Endodermal cell (in vitro differentiated cells): Measurements from ENCODE around the gene MGP. TPM values are rescaled to one million over a fixed set of nuclear protein-coding genes. Genes with fewer than 3 reads are reported as not detected.

Experiments used
- DNase-seq: peaks from one replicate; pipeline ENCODE4 v3.0.0-alpha.2; 2017
- H3K27ac ChIP-seq: 2 replicates; pipeline ENCODE4 v1.5.1; 2013; ENCODE audit warnings: mild to moderate bottlenecking, low read depth, low read length, moderate library complexity
- H3K27me3 ChIP-seq: 2 replicates; pipeline ENCODE4 v1.6.1; 2013; ENCODE audit warnings: mild to moderate bottlenecking, low read length, moderate library complexity; ENCODE audit not compliant: insufficient read depth, control insufficient read depth, poor library complexity, severe bottlenecking
- H3K36me3 ChIP-seq: 2 replicates; pipeline ENCODE4 v1.7.0; 2013; ENCODE audit warnings: mild to moderate bottlenecking, low read length, moderate library complexity; ENCODE audit not compliant: control insufficient read depth, insufficient read depth
- H3K4me1 ChIP-seq: one replicate; pipeline ENCODE4 v1.7.0; 2013; ENCODE audit warnings: low read length; ENCODE audit not compliant: control insufficient read depth, insufficient read depth
- H3K4me3 ChIP-seq: 2 replicates; pipeline ENCODE4 v1.5.1; 2013; ENCODE audit warnings: mild to moderate bottlenecking, low read length, moderate library complexity
- H3K9ac ChIP-seq: 2 replicates; pipeline ENCODE4 v1.6.1; 2013; ENCODE audit warnings: mild to moderate bottlenecking, low read length, moderate library complexity; ENCODE audit not compliant: poor library complexity, severe bottlenecking; ENCODE audit errors: extremely low read depth
- H3K9me3 ChIP-seq: 2 replicates; pipeline ENCODE4 v1.6.1; 2013; ENCODE audit warnings: mild to moderate bottlenecking, low read length, moderate library complexity; ENCODE audit not compliant: control insufficient read depth
- H3K27ac Mint-ChIP-seq: 2 replicates; pipeline ENCODE4 v1.8.0; 2020; ENCODE audit warnings: mixed read lengths
- H3K27me3 Mint-ChIP-seq: 2 replicates; pipeline ENCODE4 v1.8.0; 2021; ENCODE audit warnings: mild to moderate bottlenecking, mixed read lengths; ENCODE audit not compliant: insufficient read depth
- H3K36me3 Mint-ChIP-seq: 2 replicates; pipeline ENCODE4 v1.8.0; 2020; ENCODE audit warnings: low read depth, mixed read lengths
- H3K4me1 Mint-ChIP-seq: 2 replicates; pipeline ENCODE4 v1.8.0; 2020; ENCODE audit warnings: mixed read lengths
- H3K4me3 Mint-ChIP-seq: 2 replicates; pipeline ENCODE4 v1.8.0; 2020; ENCODE audit warnings: mild to moderate bottlenecking, moderate library complexity, mixed read lengths
- H3K9me3 Mint-ChIP-seq: 2 replicates; pipeline ENCODE4 v1.8.0; 2020; ENCODE audit warnings: mild to moderate bottlenecking, mixed read lengths
- WGBS, 2 experiments: methylation state at CpG; one replicate each; pipeline versions ENCODE4 v1.1.5 to v1.1.7; 2013; ENCODE audit warnings: missing lambda C conversion rate in 2 of 2, mixed read lengths in 1 of 2; ENCODE audit not compliant: insufficient coverage in 1 of 2, insufficient read length in 1 of 2; 5-methylcytosine and 5-hydroxymethylcytosine counted together
- long read RNA-seq, 4 experiments: library from polyadenylated mRNA in 2 of 4; library from RNA in 1 of 4; library from capped mRNA in 1 of 4; stranded (forward) in 3 of 4; unstranded in 1 of 4; transcript quantifications; one replicate each; pipeline ENCODE4 v2.0.0, GENCODE V29; 2020 to 2021; ENCODE audit warnings: inconsistent platforms in 1 of 4
- polyA plus RNA-seq, 2 experiments: library from polyadenylated mRNA; stranded (reverse); fragments of 50-300 nt; gene quantifications; one replicate each; pipeline ENCODE4 v1.2.3, GENCODE V29; 2013
- total RNA-seq, 2 donors: library from RNA; stranded (reverse); fragmentation: NEBNext Ultra II Directional in 1 of 2; extraction: Animal tissue kit (Norgen Biotek cat#: 25700) in 1 of 2; gene quantifications; 2 replicates in 1 of 2; 3 replicates in 1 of 2; pipeline ENCODE4 v1.2.1, GENCODE V29; 2021
- TF ChIP-seq, protein P1 (sequence below): fragments of 200-600 bp; sonication (generic); conservative IDR thresholded peaks from 2 replicates; pipeline ENCODE4 v1.5.0; 2021; ENCODE audit warnings: antibody characterized with exemption, mild to moderate bottlenecking

MGP gene
- total RNA-seq, result not detected
- polyA plus RNA-seq (2013, experiment 1 of 2), result 1.2 TPM
- polyA plus RNA-seq (2013, experiment 2 of 2), result not detected
- long read RNA-seq, experiment 1, result 0 reads
- long read RNA-seq, experiment 2, result 0 reads
- long read RNA-seq, experiment 3, result 0 reads
- long read RNA-seq, experiment 4, result 0 reads

DNA sequence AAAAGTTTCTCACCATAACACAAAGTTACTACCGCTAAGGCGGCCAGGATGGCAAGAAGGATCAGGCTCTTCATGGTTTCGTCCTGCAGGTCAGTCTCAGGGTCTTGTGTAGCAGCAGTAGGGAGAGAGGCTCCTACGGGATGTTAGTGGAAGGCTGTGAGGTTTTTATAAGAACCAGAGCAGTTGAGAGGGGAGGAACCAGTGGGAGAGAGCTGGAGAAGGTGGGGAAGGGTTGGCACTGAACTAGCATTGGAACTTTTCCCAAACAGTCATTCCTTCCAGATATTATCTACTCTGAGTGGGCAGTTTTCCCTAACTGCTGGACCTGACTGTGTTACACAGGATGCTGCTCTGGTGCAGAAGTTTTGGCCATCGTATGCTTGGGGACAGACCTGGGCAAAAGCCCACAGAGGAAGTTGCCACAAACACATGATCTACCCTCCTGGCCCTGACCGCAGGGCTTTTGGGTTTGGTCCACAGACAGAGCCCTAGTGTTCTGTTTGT is at the start of gene MGP:
Gene MGP (minus strand): TSS at position 137 of the 504 bp plus-strand sequence. CDS start 63 bp downstream, at position 74.
- H3K4me3 Mint-ChIP-seq, result no peak within 1 kb of the TSS
- 96 to 100% methylated on average over 2 to 6 of the region's 6 CpGs for WGBS, 2 experiments
- TF ChIP-seq, protein P1, sequence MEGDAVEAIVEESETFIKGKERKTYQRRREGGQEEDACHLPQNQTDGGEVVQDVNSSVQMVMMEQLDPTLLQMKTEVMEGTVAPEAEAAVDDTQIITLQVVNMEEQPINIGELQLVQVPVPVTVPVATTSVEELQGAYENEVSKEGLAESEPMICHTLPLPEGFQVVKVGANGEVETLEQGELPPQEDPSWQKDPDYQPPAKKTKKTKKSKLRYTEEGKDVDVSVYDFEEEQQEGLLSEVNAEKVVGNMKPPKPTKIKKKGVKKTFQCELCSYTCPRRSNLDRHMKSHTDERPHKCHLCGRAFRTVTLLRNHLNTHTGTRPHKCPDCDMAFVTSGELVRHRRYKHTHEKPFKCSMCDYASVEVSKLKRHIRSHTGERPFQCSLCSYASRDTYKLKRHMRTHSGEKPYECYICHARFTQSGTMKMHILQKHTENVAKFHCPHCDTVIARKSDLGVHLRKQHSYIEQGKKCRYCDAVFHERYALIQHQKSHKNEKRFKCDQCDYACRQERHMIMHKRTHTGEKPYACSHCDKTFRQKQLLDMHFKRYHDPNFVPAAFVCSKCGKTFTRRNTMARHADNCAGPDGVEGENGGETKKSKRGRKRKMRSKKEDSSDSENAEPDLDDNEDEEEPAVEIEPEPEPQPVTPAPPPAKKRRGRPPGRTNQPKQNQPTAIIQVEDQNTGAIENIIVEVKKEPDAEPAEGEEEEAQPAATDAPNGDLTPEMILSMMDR, result no peak
- H3K27ac Mint-ChIP-seq, result no peak within 1 kb of the TSS
- Histone ChIP-seq H3K27ac (no peak within 1 kb of the TSS), H3K9me3 (no peaks in the 10 kb centered on the region), H3K9ac (no peak within 1 kb of the TSS), H3K4me1 (no peaks in the 10 kb centered on the region), H3K4me3 (no peak within 1 kb of the TSS), H3K27me3 (no peaks in the 10 kb centered on the region), H3K36me3 (no peaks in the 10 kb centered on the region)
- DNase-seq, result no peak
- H3K27me3 Mint-ChIP-seq, result no peaks in the 10 kb centered on the region
- no peaks in the 10 kb centered on the region for H3K4me1 Mint-ChIP-seq
- no peaks in the 10 kb centered on the region for H3K9me3 Mint-ChIP-seq
- no peaks in the 10 kb centered on the region for H3K36me3 Mint-ChIP-seq

DNA sequence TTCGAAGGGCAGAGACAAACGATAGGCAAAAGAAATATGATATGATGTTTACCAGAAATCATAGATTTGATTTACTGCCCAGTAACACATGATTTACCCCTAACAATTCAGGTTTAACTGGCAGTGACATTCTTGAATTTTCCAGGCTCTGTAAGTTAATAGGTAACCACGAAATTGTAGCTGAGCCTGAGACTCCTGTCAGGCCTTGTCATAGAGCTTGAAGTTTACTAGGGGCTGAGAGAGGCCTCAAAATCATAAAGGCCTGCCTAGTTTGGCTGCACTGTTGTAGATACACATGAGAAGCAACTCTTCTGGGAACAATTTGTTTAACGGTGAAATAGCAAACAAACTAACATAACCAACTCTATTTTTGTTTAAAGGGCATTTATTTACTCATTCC is 49.4 kb upstream of the MGP start:
- Mint-ChIP-seq H3K4me3 (no peak overlapping the region), H3K27ac (no peak overlapping the region), H3K4me1 (peaks cover 14% of the 10 kb centered on the region), H3K27me3 (no peaks in the 10 kb centered on the region), H3K36me3 (no peaks in the 10 kb centered on the region), H3K9me3 (no peaks in the 10 kb centered on the region)
- H3K9ac ChIP-seq, result no peak overlapping the region
- no peaks in the 10 kb centered on the region for H3K9me3 ChIP-seq
- WGBS, 2 experiments, result 96% methylated on average over 4 of the region's 4 CpGs; no CpG with 5 or more reads in 1 of the 2 experiments
- H3K27me3 ChIP-seq, result no peaks in the 10 kb centered on the region
- no peaks in the 10 kb centered on the region for H3K36me3 ChIP-seq
- no peak overlapping the region for H3K27ac ChIP-seq
- no peak overlapping the region for H3K4me3 ChIP-seq
- no peak for DNase-seq
- TF ChIP-seq, protein P1, result no peak
- H3K4me1 ChIP-seq, result no peaks in the 10 kb centered on the region

DNA sequence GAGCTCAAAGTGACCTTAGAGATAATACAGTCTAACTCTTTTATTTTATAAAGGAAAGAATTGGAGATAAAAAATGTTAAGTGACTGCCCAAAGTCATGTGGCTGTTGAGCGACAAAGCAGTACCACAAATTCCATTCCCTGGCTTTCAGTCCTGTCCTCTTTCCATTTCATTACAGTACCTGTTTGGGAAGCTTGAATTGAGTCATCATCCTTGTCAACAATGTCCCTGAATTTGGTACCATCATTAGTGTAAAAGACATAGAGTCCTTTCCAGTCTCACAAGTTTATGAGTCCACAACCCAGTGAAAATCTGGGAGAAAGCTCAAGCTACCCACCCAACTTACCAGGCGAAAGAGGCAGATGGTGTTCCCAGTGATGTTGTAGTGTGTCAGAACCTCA is 48.9 kb upstream of the MGP start:
- no peak for DNase-seq
- no peaks in the 10 kb centered on the region for H3K36me3 Mint-ChIP-seq
- no peak overlapping the region for H3K4me3 Mint-ChIP-seq

More for the DNA sequence above, 48.9 kb upstream of the MGP start:
- H3K27ac Mint-ChIP-seq, result no peak overlapping the region
- WGBS, 2 experiments, result 97 to 100% methylated on average over 1 to 2 of the region's 2 CpGs
- Histone ChIP-seq H3K4me1 (no peaks in the 10 kb centered on the region), H3K9ac (no peak overlapping the region), H3K36me3 (no peaks in the 10 kb centered on the region), H3K27me3 (no peaks in the 10 kb centered on the region), H3K4me3 (no peak overlapping the region), H3K27ac (no peak overlapping the region), H3K9me3 (no peaks in the 10 kb centered on the region)
- TF ChIP-seq, protein P1, result no peak
- H3K4me1 Mint-ChIP-seq, result peaks cover 14% of the 10 kb centered on the region
- no peaks in the 10 kb centered on the region for H3K9me3 Mint-ChIP-seq
- H3K27me3 Mint-ChIP-seq, result no peaks in the 10 kb centered on the region
